HG03175 (cell line): ENCODE measurements around the gene OR2B2.

Experiments used
- ATAC-seq: cut with Tn5 transposase; IDR thresholded peaks from one replicate; pipeline ENCODE4 v1.9.1; 2021; ENCODE audit warnings: mild to moderate bottlenecking, moderate library complexity; ENCODE audit not compliant: unreplicated experiment

The OR2B2 gene

GRCh38 chr6:27867945-27868300 is 44.3 kb downstream of the OR2B2 start:
- ATAC-seq, result no peak

GRCh38 chr6:27867051-27867944 is 44.9 kb downstream of the OR2B2 start:
- peak; percentile 30 for ATAC-seq

GRCh38 chr6:27866357-27867050 is 45.7 kb downstream of the OR2B2 start:
- peak; percentile 18 for ATAC-seq

GRCh38 chr6:27865850-27866356 is 46.3 kb downstream of the OR2B2 start:
- ATAC-seq, result peak; percentile 6

- peak; percentile 61 for ATAC-seq
Observed at GRCh38 chr6:27864906-27865849, 47.0 kb downstream of the OR2B2 start.

GRCh38 chr6:27863962-27864905 is 48.0 kb downstream of the OR2B2 start:
- ATAC-seq, result no peak

- no peak for ATAC-seq
Observed at GRCh38 chr6:27862396-27863066, 49.7 kb downstream of the OR2B2 start.

- no peak for ATAC-seq
Observed at GRCh38 chr6:27861861-27862260, 50.3 kb downstream of the OR2B2 start.

GRCh38 chr6:27861276-27861840 is 50.8 kb downstream of the OR2B2 start:
- no peak for ATAC-seq
